SU-DHL-6 (cell line): ENCODE measurements around the gene TFDP2.

ENCODE experiments used
- H2AFZ ChIP-seq: fragments of 200-600 bp; sonication (generic); 2 replicates; pipeline ENCODE4 v1.6.1; 2014; ENCODE audit warnings: low read depth, mild to moderate bottlenecking, moderate library complexity, mixed read lengths, antibody characterized with exemption, low read length; ENCODE audit not compliant: severe bottlenecking
- H3F3A ChIP-seq: fragments of 200-600 bp; shearing (Covaris generic); 2 replicates; pipeline ENCODE4 v1.6.0; 2016; ENCODE audit warnings: antibody characterized with exemption, mild to moderate bottlenecking; ENCODE audit not compliant: insufficient read depth
- H3K27ac ChIP-seq: fragments of 200-600 bp; sonication (generic); 2 replicates; pipeline ENCODE4 v1.5.1; 2016; ENCODE audit warnings: low read depth, mild to moderate bottlenecking, low read length, moderate library complexity, mixed read lengths
- H3K27me3 ChIP-seq: fragments of 200-600 bp; sonication (generic), shearing (Covaris generic); 2 replicates; pipeline ENCODE4 v1.6.0; 2014; ENCODE audit warnings: mild to moderate bottlenecking, low read length
- H3K36me3 ChIP-seq: fragments of 200-600 bp; sonication (generic); 2 replicates; pipeline ENCODE4 v1.6.1; 2014; ENCODE audit warnings: mild to moderate bottlenecking, low read length, mixed read lengths
- H3K4me2 ChIP-seq: fragments of 300-600, 200-600 bp; shearing (Covaris generic), sonication (generic); 2 replicates; pipeline ENCODE4 v1.6.0; 2014; ENCODE audit warnings: low read length, low read depth, mild to moderate bottlenecking; ENCODE audit not compliant: poor library complexity, severe bottlenecking
- H3K4me3 ChIP-seq: fragments of 200-600 bp; sonication (generic); 2 replicates; pipeline ENCODE4 v1.5.1; 2014; ENCODE audit warnings: antibody characterized with exemption, low read length, mild to moderate bottlenecking, mixed read lengths; ENCODE audit not compliant: insufficient read depth, poor library complexity, severe bottlenecking
- H3K79me2 ChIP-seq: fragments of 200-600 bp; sonication (generic); 2 replicates; pipeline ENCODE4 v1.6.1; 2014; ENCODE audit warnings: mild to moderate bottlenecking, low read length, moderate library complexity; ENCODE audit not compliant: insufficient read depth
- H3K9ac ChIP-seq: fragments of 200-600 bp; sonication (generic); 2 replicates; pipeline ENCODE4 v1.7.0; 2014; ENCODE audit warnings: mild to moderate bottlenecking, low read length
- H3K9me2 ChIP-seq: fragments of 200-600 bp; sonication (generic); replicated peaks from 2 replicates; pipeline ENCODE4 v1.6.1; 2014; ENCODE audit warnings: low read length; ENCODE audit not compliant: insufficient read depth
- H3K9me3 ChIP-seq: fragments of 200-600 bp; sonication (generic); 2 replicates; pipeline ENCODE4 v1.6.1; 2014; ENCODE audit warnings: low read length, mixed read lengths; ENCODE audit not compliant: insufficient read depth
- H4K20me1 ChIP-seq: fragments of 200-600 bp; sonication (generic); 2 replicates; pipeline ENCODE4 v1.6.1; 2014; ENCODE audit warnings: low read depth, mild to moderate bottlenecking, antibody characterized with exemption, low read length, moderate library complexity, mixed read lengths
- EZH2phosphoT487 ChIP-seq: fragments of 200-600 bp; sonication (generic), shearing (Covaris generic); conservative IDR thresholded peaks from 2 replicates; pipeline ENCODE4 v1.6.1; 2018; ENCODE audit warnings: mild to moderate bottlenecking, antibody characterized with exemption, low read length, moderate library complexity, mixed read lengths
- TF ChIP-seq, protein P1 (sequence below): fragments of 200-600 bp; sonication (generic); IDR thresholded peaks from one replicate; pipeline ENCODE4 v1.5.1; 2017; ENCODE audit warnings: antibody characterized with exemption, mild to moderate bottlenecking, low read length, moderate library complexity; ENCODE audit not compliant: insufficient read depth, poor library complexity, severe bottlenecking

The TFDP2 gene

GRCh38 chr3:142065932-142066331 is 83.4 kb downstream of the TFDP2 start:
- H3K9me3 ChIP-seq = no peaks in the 10 kb centered on the region
- no peaks in the 10 kb centered on the region for H3K79me2 ChIP-seq
- no peak overlapping the region for H3K4me2 ChIP-seq
- no peaks in the 10 kb centered on the region for H3F3A ChIP-seq
- H3K9me2 ChIP-seq = no peaks in the 10 kb centered on the region
- TF ChIP-seq, protein P1, sequence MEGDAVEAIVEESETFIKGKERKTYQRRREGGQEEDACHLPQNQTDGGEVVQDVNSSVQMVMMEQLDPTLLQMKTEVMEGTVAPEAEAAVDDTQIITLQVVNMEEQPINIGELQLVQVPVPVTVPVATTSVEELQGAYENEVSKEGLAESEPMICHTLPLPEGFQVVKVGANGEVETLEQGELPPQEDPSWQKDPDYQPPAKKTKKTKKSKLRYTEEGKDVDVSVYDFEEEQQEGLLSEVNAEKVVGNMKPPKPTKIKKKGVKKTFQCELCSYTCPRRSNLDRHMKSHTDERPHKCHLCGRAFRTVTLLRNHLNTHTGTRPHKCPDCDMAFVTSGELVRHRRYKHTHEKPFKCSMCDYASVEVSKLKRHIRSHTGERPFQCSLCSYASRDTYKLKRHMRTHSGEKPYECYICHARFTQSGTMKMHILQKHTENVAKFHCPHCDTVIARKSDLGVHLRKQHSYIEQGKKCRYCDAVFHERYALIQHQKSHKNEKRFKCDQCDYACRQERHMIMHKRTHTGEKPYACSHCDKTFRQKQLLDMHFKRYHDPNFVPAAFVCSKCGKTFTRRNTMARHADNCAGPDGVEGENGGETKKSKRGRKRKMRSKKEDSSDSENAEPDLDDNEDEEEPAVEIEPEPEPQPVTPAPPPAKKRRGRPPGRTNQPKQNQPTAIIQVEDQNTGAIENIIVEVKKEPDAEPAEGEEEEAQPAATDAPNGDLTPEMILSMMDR = no peak
- TF ChIP-seq EZH2phosphoT487 = no peak
- no peaks in the 10 kb centered on the region for H3K36me3 ChIP-seq
- H3K27me3 ChIP-seq = no peaks in the 10 kb centered on the region
- no peak overlapping the region for H3K27ac ChIP-seq
- no peak overlapping the region for H3K9ac ChIP-seq
- H3K4me3 ChIP-seq = no peak overlapping the region
- H4K20me1 ChIP-seq = no peaks in the 10 kb centered on the region
- H2AFZ ChIP-seq = no peak overlapping the region

- no peak overlapping the region for H2AFZ ChIP-seq
- no peaks in the 10 kb centered on the region for H3K9me2 ChIP-seq
- H3K27ac ChIP-seq = no peak overlapping the region
- no peak overlapping the region for H3K4me3 ChIP-seq
- no peaks in the 10 kb centered on the region for H3K79me2 ChIP-seq
- H3K9me3 ChIP-seq = no peaks in the 10 kb centered on the region
- no peaks in the 10 kb centered on the region for H4K20me1 ChIP-seq
- H3F3A ChIP-seq = no peaks in the 10 kb centered on the region
- no peaks in the 10 kb centered on the region for H3K27me3 ChIP-seq
- H3K4me2 ChIP-seq = no peak overlapping the region
- no peak overlapping the region for H3K9ac ChIP-seq
- no peaks in the 10 kb centered on the region for H3K36me3 ChIP-seq
- TF ChIP-seq EZH2phosphoT487 = no peak
- TF ChIP-seq, protein P1 = no peak
Measured at GRCh38 chr3:142065344-142065743, 84.0 kb downstream of the TFDP2 start.

GRCh38 chr3:142064454-142064853 is 84.9 kb downstream of the TFDP2 start:
- Histone ChIP-seq H3K9me2 (no peaks in the 10 kb centered on the region), H3K9ac (no peak overlapping the region), H3K9me3 (no peaks in the 10 kb centered on the region), H3K4me3 (no peak overlapping the region), H3K27ac (no peak overlapping the region), H3K36me3 (no peaks in the 10 kb centered on the region), H3K27me3 (no peaks in the 10 kb centered on the region), H2AFZ (no peak overlapping the region), H3K4me2 (no peak overlapping the region), H3F3A (no peaks in the 10 kb centered on the region), H3K79me2 (no peaks in the 10 kb centered on the region), H4K20me1 (no peaks in the 10 kb centered on the region)
- TF ChIP-seq, protein P1 = no peak
- TF ChIP-seq EZH2phosphoT487 = no peak

GRCh38 chr3:142057331-142057725 is 92.0 kb downstream of the TFDP2 start:
- Histone ChIP-seq H3F3A (no peaks in the 10 kb centered on the region), H3K79me2 (no peaks in the 10 kb centered on the region), H3K27ac (no peak overlapping the region), H3K9me2 (no peaks in the 10 kb centered on the region), H3K4me2 (no peak overlapping the region), H3K9ac (no peak overlapping the region), H4K20me1 (no peaks in the 10 kb centered on the region), H3K9me3 (no peaks in the 10 kb centered on the region), H3K4me3 (no peak overlapping the region), H3K27me3 (no peaks in the 10 kb centered on the region), H2AFZ (no peak overlapping the region), H3K36me3 (no peaks in the 10 kb centered on the region)
- TF ChIP-seq, protein P1 = no peak
- no peak for TF ChIP-seq EZH2phosphoT487
